ENCODE results near the gene DNTTIP2.
"Not testable (repeated sequence)": the region's sequence is repeated elsewhere in the genome, so short reads cannot be mapped to it uniquely, and the experiment has no call there.

DNTTIP2 gene, protein sequence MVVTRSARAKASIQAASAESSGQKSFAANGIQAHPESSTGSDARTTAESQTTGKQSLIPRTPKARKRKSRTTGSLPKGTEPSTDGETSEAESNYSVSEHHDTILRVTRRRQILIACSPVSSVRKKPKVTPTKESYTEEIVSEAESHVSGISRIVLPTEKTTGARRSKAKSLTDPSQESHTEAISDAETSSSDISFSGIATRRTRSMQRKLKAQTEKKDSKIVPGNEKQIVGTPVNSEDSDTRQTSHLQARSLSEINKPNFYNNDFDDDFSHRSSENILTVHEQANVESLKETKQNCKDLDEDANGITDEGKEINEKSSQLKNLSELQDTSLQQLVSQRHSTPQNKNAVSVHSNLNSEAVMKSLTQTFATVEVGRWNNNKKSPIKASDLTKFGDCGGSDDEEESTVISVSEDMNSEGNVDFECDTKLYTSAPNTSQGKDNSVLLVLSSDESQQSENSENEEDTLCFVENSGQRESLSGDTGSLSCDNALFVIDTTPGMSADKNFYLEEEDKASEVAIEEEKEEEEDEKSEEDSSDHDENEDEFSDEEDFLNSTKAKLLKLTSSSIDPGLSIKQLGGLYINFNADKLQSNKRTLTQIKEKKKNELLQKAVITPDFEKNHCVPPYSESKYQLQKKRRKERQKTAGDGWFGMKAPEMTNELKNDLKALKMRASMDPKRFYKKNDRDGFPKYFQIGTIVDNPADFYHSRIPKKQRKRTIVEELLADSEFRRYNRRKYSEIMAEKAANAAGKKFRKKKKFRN
- long read RNA-seq, donor 1, full-length matches to known transcripts: 12 of 57 reads
- long read RNA-seq, donor 1, partial matches to known transcripts: 45 of 57 reads
- long read RNA-seq, donor 1, other reads (novel, unspliced or antisense): 0 of 57 reads
- long read RNA-seq, donor 2, full-length matches to known transcripts: 2 of 25 reads
- long read RNA-seq, donor 2, partial matches to known transcripts: 23 of 25 reads
- long read RNA-seq, donor 2, other reads (novel, unspliced or antisense): 0 of 25 reads
- long read RNA-seq, donor 3, partial matches to known transcripts: 7 of 8 reads
- long read RNA-seq, donor 3, other reads (novel, unspliced or antisense): 0 of 8 reads
- long read RNA-seq, donor 4, full-length matches to known transcripts: 7 of 53 reads
- long read RNA-seq, donor 4, partial matches to known transcripts: 46 of 53 reads
- long read RNA-seq, donor 4, other reads (novel, unspliced or antisense): 0 of 53 reads
- long read RNA-seq, donor 5, full-length matches to known transcripts: 13 of 44 reads
- long read RNA-seq, donor 5, partial matches to known transcripts: 31 of 44 reads
- long read RNA-seq, donor 5, other reads (novel, unspliced or antisense): 0 of 44 reads
- long read RNA-seq, donor 6, full-length matches to known transcripts: 3 of 20 reads
- long read RNA-seq, donor 6, partial matches to known transcripts: 17 of 20 reads
- long read RNA-seq, donor 6, other reads (novel, unspliced or antisense): 0 of 20 reads
- long read RNA-seq, donor 7, full-length matches to known transcripts: 9 of 62 reads
- long read RNA-seq, donor 7, partial matches to known transcripts: 53 of 62 reads
- long read RNA-seq, donor 7, other reads (novel, unspliced or antisense): 0 of 62 reads
- long read RNA-seq, donor 8, full-length matches to known transcripts: 3 of 21 reads
- long read RNA-seq, donor 8, partial matches to known transcripts: 18 of 21 reads
- long read RNA-seq, donor 8, other reads (novel, unspliced or antisense): 0 of 21 reads

DNA sequence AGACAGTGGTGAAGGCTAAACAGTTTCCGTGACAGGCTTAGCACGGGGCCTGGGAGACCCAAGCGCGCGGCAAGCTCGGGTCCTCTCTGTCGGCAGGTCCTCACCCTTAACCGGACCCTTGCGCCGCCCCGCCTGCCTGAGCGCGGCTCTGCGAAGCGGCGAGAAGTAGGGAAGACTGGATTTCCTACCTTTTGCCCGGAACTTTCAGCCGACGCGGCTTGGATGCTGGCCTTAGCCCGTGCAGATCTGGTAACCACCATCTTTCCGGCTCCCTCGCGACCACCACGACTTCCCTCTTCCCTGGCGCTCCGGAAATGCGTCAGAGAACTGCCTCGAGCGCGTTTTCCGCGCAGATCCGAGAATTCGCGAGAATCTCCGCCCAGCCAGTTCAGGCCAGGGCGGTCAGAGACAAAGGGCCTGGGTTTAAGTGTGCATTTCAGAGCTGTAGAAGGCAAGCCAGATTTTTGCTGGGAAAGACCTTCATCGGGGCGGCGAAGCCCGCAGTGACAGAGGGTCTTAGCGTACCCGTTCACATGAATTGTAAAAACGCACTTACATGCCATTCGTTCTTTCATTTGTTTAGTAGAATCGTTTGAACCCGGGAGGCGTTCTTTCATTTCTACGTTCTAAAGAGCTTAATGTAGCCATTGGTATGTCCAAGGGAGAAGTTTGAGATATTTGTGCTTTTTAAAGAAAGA is at the start of gene DNTTIP2:
DNTTIP2 (minus strand) TSS at position 318 of the 698 bp plus-strand sequence; CDS start at position 260, 58 bp downstream.
- peak; percentile 85 for DNase-seq

DNA sequence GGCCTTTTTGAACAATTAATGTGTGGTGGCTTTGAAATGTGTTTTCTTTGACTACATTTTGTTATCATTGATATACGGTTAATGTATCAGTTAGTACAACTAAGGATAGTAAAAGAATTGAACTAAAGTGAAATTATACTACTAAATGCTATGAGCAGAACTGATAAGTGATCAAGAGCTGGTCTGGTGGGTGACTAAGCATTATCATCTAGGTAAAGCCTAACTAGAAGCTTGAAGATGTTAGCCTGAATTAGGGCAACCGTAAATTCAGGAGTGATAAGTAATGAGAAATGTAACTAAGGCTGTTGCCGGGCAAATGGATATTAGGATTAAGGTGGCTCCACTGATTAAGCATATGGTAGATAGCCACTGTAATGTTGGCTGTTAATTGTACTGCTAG is 46.2 kb upstream of the DNTTIP2 start:
- DNase-seq: no peak

DNA sequence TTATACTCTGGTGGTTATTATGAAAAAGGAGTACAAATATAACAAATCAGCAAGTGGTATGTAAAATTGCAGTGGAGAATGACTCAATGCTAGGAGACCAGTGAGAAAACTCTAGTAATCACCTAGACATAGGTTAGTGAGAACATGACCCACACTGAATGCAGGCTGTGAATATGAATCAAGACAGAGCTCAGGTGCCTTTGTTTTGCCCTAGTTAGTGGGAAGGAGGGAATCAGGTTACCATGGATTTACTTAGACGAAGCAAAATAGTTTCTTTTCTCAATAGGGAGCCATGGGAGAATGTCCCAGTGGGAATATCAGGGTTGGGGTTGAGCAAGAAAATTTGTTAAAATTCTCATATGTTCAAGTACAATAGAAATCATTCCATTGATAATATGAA is 40.8 kb upstream of the DNTTIP2 start:
- DNase-seq: no peak

DNA sequence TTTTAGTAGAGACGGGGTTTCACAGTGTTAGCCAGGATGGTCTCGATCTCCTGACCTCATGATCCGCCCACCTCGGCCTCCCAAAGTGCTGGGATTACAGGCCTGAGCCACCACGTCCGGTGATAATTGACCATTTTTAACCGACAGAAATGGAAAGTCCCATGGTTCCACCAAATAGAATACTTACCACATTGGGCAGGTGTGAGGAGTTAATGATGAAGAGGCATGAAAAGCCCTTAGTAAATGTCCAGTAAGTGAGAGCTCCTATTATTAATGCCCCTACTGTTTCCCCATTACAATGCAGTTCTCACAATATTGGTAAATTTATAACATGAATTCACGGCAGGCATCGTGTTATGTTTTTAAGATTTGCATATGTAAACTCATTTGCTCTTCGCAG is 38.3 kb upstream of the DNTTIP2 start:
- DNase-seq: no peak

DNA sequence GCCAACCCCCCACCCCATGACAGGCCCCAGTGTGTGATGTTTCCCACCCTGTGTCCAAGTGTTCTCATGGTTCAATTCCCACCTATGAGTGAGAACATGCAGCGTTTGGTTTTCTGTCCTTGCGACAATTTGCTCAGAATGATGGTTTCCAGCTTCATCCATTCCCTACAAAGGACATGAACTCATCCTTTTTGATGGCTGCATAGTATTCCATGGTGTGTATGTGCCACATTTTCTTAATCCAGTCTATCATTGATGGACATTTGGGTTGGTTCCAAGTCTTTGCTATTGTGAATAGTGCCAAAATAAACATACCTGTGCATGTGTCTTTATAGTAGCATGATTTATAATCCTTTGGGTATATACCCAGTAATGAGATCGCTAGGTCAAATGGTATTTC is 31.9 kb upstream of the DNTTIP2 start:
- not testable (repeated sequence) for DNase-seq

DNA sequence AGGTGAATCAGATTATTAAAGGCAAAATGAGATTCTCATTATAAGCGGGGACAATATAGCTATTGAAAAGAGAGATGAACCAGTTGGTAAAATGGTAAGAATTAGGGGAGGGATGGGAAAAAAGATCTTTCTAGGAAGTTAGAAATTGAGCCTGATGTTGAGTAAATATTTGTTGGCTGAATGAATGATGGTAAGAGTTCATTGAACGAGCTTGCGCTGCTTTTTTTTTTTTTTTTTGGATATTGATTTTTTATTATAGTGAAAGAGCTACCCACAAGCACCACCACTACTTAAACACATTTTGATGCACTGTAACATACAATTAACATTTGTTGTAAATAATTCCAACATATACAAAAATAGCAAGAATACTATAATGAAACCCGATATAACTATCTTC is 31.3 kb upstream of the DNTTIP2 start:
- no peak for DNase-seq

DNA sequence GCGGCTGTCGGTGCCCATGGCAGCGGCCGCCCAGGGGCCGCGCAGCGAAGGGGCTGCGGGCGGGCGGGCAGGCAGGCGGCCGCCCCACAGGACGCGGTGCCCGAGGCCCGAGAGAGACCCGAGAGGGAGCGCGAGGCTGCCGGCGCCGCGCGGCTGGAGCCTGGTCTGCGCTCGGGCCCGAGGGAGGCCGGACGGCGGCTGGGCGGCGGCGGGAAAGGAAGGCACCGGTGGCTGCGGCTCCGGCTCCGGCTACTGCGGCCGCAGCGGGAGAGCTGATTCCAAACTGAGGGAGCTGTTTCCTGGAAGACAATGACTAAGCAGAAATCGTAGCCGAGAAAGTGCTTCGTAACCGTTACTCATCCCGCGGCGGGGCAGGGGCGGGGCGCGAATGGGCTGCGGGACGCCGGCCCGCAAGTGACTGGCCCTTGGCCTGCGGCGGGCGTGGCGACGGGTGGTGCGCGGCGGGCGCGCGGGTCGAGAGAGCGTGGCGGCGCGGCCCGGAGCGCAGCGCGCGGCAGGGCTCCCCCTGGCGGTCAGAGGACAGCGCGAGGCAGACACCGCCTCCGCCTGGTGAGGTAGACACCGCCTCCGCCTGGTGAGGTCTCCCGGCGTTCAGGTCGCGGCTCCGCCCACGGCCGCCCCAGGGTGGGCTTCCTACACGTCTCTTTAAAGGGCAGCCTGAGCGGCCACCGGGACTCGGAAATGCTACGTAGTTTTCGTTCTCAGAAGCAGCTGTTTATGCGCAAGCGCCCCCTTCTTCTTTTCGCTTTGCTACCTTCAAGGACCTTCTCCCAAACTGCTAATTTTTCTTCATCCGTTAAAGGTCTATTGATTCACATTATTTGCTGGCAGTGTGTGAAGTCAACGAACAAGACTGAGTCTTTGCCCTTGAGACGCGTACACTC is 30.4 kb upstream of the DNTTIP2 start, which contains the start of gene GCLM:
GCLM (minus strand) TSS at position 285 of the 905 bp plus-strand sequence; CDS start at position 18, 267 bp downstream.
- DNase-seq: peak; percentile 92

DNA sequence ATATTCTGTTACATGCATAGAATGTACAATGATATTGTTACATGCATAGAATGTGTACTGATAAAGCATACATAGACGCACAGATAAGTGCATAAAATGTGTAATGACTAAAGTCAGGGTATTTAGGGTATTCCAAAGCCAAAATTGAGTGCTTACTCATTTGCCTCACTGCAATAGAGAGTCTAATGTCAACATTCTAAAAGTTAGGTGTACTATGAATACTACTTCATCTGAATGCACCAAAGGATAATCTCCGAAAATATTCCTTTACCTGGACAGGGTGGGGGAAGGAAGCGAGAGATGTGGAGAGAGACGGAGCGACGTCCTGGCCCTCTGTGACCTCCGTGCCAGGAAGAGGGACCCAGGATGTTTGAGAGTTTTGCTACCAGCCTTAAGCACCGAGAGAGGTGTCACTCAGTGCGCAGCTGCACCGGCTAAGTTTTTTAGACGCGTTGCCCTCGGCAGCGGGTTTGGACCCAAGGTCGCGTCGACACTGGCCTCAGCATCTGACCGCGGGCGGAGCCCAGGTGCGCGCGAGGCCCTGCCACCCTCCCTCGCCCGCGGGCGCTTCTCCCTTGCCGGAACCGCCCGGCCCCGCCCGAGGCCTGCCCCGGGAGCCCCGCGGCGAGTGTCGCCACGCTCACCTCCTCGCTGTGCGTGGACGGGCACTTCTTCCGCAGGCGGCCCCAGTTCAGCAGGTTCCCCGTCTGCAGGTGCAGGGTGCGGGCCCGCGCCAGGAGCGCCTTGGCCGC is 29.6 kb upstream of the DNTTIP2 start:
- peak; percentile 70 for DNase-seq

DNA sequence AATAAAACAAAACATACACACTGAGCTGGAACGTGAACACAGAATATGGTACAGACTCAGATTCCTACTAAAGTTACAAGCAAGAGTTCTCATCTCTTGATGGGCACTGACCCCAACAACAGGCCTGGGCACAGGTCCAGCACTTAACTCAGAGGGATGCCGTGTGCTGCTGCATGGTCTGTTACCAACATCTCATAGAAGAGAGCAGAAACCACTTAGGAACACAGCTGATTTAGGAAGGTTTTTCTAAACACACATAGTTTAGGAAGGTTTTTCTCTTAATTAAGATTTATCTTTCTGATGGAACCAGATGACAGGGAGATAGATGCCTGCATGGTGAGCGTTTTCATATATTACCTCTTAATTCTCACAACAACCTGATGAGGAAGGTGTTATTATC is 28.7 kb upstream of the DNTTIP2 start:
- DNase-seq: peak; percentile 8

DNA sequence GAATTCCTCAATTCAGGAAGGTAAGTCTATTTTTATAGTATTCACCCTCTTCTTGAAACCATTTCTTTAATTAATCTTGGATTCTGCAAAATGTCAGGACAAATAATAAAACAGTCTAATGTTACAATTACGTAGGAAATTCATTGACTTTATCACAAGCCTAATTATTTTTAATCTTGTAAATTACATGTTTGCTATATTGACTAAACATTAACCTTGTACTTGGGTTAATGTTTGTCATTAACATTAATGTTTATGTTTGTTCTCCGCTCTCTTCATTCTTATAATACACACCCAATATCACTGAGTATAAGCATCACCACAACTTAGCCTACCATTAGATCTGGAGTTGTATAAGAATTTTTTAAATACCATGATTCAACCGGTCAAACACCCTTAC is 27.5 kb upstream of the DNTTIP2 start:
- DNase-seq: no peak

DNA sequence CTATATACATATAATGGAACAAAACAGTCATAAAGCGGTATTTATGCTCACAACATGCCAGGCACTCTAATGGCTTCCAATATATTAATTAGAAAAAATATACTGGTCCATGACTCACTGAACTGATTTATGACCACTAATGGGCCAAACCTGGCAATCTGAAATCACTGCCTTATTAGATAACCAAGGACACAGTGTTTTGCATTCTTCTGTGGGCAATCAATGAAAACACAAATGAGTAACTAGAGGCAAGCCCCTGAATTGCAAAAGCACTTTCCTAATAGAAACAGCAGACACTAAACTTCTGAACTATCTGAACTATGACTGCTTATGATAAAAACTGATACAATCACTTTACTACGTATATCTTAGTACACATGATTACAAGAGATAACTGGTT is 26.7 kb upstream of the DNTTIP2 start:
- no peak for DNase-seq

DNA sequence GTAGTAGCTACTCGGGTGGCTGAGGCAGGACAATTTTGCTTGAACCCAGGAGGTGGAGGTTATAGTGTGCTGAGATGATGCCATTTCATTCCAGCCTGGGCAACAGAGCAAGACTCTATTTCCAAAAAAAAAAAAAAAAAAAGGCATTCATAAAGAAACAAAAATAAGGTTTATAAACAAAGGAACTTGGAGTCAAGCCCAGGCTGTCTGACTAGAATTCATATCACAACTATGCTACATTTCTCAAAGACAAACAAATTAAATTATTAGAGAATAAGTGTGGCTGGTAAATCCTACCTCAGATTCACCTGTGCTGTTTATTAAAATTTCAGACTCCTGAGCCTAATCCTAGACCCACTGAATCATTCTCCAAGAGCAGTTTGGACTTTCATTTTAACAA is 26.0 kb upstream of the DNTTIP2 start:
- DNase-seq: no peak

DNA sequence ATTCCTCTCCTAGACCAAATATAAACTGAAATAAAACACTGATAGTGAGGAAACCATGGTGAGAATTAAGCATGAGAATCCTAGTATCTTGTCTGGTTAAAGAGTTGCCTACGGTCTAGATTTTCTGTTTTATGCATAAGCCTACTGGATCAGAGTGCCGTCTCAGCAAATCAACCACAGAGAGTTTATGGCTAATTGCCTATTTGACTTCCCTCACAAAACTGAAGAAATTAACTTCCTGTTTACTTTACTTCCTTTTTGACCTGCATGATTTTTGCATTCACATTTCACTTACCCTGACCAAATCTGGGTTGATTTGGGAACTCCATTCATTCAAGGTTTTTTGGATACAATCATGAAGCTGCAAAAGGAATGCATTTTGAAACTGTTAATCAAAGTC is 25.2 kb upstream of the DNTTIP2 start:
- no peak for DNase-seq

DNA sequence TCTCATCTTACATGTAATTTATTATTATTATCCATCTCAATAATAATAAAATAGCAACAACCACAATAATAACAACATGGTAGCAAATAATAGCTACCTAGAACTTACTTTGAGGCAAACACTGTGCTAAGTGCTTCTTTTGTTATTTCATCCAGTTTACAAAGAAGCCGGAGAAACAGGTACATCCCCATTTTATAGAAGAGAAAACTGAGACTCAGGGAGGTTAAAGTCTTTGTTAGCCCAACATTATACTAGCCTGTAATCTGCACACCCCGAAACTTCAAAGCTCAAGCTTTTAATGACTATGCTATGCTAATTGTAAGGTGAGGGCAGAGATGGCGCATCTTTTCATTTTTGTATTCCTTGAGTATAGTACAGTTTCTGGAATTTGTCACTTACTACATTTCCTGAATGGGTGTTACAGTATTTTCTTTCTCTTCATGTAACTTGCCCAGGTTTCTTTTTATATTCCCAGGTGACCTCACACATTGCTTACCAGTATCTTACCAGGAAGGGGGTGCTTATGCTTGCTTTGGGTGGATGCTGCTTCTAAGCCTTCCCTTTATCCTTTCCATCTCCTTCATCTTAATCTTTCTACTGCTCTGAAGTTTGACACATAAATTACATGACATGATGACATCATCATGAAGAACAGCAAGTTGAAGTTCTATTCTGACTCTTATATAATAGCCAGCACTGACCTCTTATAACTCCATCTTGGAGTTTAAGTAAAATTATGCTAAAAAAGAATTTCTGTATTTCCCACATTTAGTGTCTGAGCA is 21.9 kb upstream of the DNTTIP2 start:
- DNase-seq: no peak

DNA sequence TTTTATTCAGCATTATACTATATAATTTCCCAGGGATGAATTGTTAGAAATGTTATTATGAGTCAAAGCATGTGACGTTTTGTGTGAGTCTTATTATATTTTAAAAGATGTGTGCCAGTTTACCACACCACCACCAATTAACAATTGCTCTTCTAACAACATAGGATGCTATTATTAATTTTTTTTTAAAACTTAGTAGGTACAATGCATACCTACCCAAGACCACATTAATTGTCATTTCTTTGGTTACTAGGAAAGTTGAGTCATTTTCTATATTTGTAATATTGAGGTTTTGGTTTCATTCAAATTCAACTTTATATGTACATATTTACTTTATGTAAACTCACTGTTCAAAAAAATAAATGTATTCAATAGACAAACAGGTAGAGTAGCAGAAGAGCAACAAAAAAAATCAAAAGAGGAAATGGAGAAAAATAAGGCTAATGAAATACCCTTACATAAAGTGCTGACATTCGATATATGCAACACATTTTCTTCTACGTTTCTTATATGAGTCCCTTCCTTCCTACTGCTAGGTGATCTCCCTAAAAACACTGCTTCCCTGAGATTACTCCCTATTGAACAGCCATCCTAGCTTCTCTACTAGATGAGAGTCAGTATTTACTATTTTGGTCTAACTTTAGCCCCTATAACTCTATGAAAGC is 20.7 kb upstream of the DNTTIP2 start:
- no peak for DNase-seq

DNA sequence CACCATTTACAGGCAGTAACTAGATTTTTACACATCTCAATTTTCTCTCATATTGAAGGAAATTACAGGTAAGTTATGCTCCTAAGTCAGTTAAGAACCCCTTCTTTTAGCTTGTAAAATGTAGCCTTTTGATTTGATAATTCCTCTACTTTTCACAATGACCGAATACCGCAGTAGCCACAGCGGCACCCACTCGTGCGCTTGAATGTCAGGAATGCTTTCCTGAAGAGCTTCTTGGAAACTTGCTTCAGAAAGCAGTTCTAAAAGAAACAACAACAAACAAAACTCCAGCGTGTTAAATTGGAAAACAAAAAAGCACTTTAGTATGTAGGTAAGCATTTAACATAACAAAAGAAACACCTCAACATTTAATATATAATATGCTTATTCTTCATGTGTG is 9.9 kb upstream of the DNTTIP2 start:
- DNase-seq: no peak

DNA sequence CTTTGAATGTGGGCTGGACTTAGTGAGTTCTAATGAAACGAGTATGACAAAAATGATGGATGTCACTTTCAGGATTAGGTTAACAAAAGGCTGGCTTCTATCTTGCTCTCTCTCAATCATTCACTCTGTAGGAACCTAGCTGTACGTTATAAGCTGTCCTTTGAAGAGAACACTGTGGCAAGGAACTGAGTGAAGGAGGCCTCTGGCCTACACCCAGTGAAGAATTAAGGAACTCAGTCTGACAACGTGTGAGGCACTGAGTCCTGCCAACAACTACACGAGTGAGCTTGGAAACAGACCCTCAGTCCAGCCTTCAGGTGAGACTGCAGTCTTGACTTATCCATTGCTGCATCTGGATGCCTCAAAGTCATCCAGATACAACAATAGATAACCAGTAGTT is 3.3 kb upstream of the DNTTIP2 start:
- DNase-seq: no peak

Measured in right kidney (tissue), 9 donors.